Measurements from ENCODE around the gene BPI. TPM values are rescaled to one million over a fixed set of nuclear protein-coding genes. Genes with fewer than 3 reads are reported as not detected.
A peak's percentile ranks its signal among the peaks of the same experiment; 100 is the strongest.

The BPI gene
- total and polyA plus RNA-seq, 3 donors from 2014 or later, result 9.3 to 29.0 (median 17.5) TPM

DNA sequence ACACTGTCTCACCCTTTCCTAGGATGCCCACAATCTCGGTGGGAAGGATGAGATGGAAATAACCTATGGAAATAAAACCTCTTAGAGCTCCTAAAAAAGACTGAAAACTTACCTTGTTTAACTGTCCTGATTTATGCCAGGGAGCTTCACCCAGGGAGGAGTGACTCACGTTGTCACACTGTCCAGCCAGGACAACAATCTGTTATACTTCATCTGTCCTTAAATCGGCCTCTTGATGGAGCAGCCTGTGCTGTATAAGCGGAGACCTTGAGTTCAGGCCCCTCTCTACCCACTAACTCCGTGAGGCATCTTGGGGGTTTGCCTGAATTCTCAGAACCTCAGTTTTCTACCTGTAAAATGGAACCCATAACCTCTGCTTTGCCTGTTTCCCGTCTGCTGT lies 34.2 kb upstream of the BPI start:
- H3K9me3 ChIP-seq, result no peaks in the 10 kb centered on the region
- no peaks in the 10 kb centered on the region for H3K36me3 ChIP-seq (ENCODE audit: low read depth, missing control alignments)
- no peak for DNase-seq
- H3K27me3 ChIP-seq, result no peaks in the 10 kb centered on the region
- H3K4me1 ChIP-seq, result peaks cover 6% of the 10 kb centered on the region
- TF ChIP-seq CTCF (IDR thresholded peaks at IDR 0.05) (no peak), POLR2A (IDR thresholded peaks at IDR 0.05) (no peak)
- WGBS, 2 donors, result 79 to 87% methylated on average over 6 of the region's 6 CpGs
- no peak overlapping the region for H3K27ac ChIP-seq
- intact Hi-C loops (cut with DNase I; ENCODE audit: low total_unique reads), result no loop called here
- no peak overlapping the region for H3K4me3 ChIP-seq

GRCh38 chr20:38270869-38271605 lies 32.9 kb upstream of the BPI start:
- H3K4me1 ChIP-seq, result peaks cover 6% of the 10 kb centered on the region
- peak overlapping the region in 1 of 2 donors; percentile 42 for H3K27ac ChIP-seq
- WGBS, 2 donors, result 54 to 56% methylated on average over 10 of the region's 10 CpGs
- no peak overlapping the region for H3K4me3 ChIP-seq
- TF ChIP-seq POLR2A (IDR thresholded peaks at IDR 0.05) (no peak), CTCF (IDR thresholded peaks at IDR 0.05) (no peak)
- peak; percentile 58 for DNase-seq
- no peaks in the 10 kb centered on the region for H3K9me3 ChIP-seq
- H3K36me3 ChIP-seq (ENCODE audit: low read depth, missing control alignments), result no peaks in the 10 kb centered on the region
- no peaks in the 10 kb centered on the region for H3K27me3 ChIP-seq
- intact Hi-C loops (cut with DNase I; ENCODE audit: low total_unique reads), result no loop called here

GRCh38 chr20:38271608-38272120 lies 32.3 kb upstream of the BPI start:
- intact Hi-C loops (cut with DNase I; ENCODE audit: low total_unique reads), result no loop called here
- no peak for DNase-seq
- Histone ChIP-seq H3K4me1 (peaks cover 6% of the 10 kb centered on the region), H3K9me3 (no peaks in the 10 kb centered on the region), H3K27me3 (no peaks in the 10 kb centered on the region), H3K4me3 (no peak overlapping the region), H3K27ac (no peak overlapping the region), H3K36me3 (ENCODE audit: low read depth, missing control alignments) (no peaks in the 10 kb centered on the region)
- TF ChIP-seq POLR2A (IDR thresholded peaks at IDR 0.05) (no peak), CTCF (IDR thresholded peaks at IDR 0.05) (no peak)
- WGBS, 2 donors, result 86 to 97% methylated on average over 2 of the region's 2 CpGs

GRCh38 chr20:38272398-38272797 lies 31.6 kb upstream of the BPI start:
- intact Hi-C loops (cut with DNase I; ENCODE audit: low total_unique reads), result no loop called here
- WGBS, 2 donors, result 83 to 92% methylated on average over 2 of the region's 2 CpGs
- Histone ChIP-seq H3K4me1 (peaks cover 6% of the 10 kb centered on the region), H3K27ac (no peak overlapping the region), H3K4me3 (no peak overlapping the region), H3K9me3 (no peaks in the 10 kb centered on the region), H3K27me3 (no peaks in the 10 kb centered on the region), H3K36me3 (ENCODE audit: low read depth, missing control alignments) (no peaks in the 10 kb centered on the region)
- DNase-seq, result no peak
- TF ChIP-seq POLR2A (IDR thresholded peaks at IDR 0.05), result no peak

- Histone ChIP-seq H3K27ac (no peak overlapping the region), H3K27me3 (no peaks in the 10 kb centered on the region), H3K36me3 (ENCODE audit: low read depth, missing control alignments) (no peaks in the 10 kb centered on the region), H3K4me3 (no peak overlapping the region), H3K4me1 (peaks cover 6% of the 10 kb centered on the region), H3K9me3 (no peaks in the 10 kb centered on the region)
- TF ChIP-seq CTCF (IDR thresholded peaks at IDR 0.05), result no peak
- TF ChIP-seq POLR2A (IDR thresholded peaks at IDR 0.05), result no peak
- DNase-seq, result no peak
- WGBS, 2 donors, result 28 to 29% methylated on average over 2 of the region's 2 CpGs
- intact Hi-C loops (cut with DNase I; ENCODE audit: low total_unique reads), result no loop called here
These were observed 31.0 kb upstream of the BPI start for GRCh38 chr20:38272961-38273360.
